GM10248 (cell line): ENCODE results near the gene SNCB.

Experiments used
- CTCF ChIA-PET: fragments of 300-600 bp; sonication (Branson Sonifier 250); formaldehyde crosslinking; extraction: SDS; loops from one replicate; lab custom pipeline; 2021; ENCODE audit warnings: antibody characterized with exemption; lab: Yijun Ruan, JAX
- POLR2A ChIA-PET: fragments of 350-650 bp; sonication (Branson Sonifier 250); formaldehyde crosslinking; extraction: SDS; loops from one replicate; lab custom pipeline; 2020; ENCODE audit warnings: antibody characterized with exemption; lab: Yijun Ruan, JAX
- DNase-seq: peaks from one replicate; pipeline ENCODE4 v3.0.0; 2012; ENCODE audit errors: extremely low spot score
- TF ChIP-seq, protein P1 (sequence below): IDR thresholded peaks from 2 replicates; pipeline ENCODE4 v1.5.1; 2012; ENCODE audit warnings: mild to moderate bottlenecking, low read depth; ENCODE audit errors: extremely low read depth, missing control alignments, control extremely low read depth

Gene SNCB

DNA sequence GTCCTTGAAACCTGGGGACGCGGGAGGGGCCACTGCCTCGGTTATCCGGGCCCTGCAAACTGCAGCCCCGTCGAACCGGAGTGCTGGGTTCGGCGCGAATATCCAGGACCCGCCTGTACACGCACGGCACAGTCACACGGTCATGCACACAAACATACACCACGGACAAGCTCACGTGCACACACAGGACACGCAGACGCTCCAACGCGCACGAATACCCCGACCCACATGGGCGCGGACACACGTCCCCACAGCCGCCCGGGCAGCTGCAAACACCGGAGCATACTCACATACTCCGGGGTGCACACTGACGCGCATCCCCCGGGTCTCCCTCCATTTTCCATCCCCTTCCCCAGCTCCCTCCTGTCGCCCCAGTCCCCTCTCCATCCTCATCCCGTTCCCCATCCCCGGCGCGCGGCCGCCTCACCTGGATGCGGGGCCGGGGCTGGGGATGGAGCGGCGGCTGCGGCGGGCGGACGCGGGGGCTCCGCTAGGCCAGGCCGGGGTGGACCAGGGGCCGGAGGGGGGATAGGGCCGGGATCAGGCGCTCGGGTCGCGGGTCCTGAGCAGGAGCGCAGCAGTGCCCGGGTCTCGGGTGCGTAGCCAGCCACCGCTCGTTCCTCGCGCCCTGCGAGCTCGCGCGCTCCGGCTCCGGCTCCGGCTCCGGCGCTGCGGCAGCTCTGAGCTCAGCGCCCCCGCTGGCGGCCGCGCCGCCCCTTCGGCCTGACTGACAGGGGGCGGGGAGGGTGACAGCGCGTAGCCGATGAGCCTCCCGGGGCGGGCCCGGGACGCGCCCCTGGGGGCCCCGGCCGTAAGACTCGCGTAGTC lies at the start of gene SNCB, which contains the start of gene EIF4E1B:
SNCB (minus strand) TSS at position 682 of the 828 bp plus-strand sequence. CDS start 880 bp downstream, outside the sequence.
EIF4E1B (plus strand) TSS at position 823 of the 828 bp plus-strand sequence. CDS start 12,113 bp downstream, outside the sequence.
- POLR2A ChIA-PET = no interaction called here
- DNase-seq = peak; percentile 80
- CTCF ChIA-PET = interaction anchor here (0.9 to 2.9 kb wide), 7 partner anchors 11 to 58 kb away, joined by 3 to 10 read pairs (median 4); no protein-coding TSS in a partner anchor
- TF ChIP-seq, protein P1, sequence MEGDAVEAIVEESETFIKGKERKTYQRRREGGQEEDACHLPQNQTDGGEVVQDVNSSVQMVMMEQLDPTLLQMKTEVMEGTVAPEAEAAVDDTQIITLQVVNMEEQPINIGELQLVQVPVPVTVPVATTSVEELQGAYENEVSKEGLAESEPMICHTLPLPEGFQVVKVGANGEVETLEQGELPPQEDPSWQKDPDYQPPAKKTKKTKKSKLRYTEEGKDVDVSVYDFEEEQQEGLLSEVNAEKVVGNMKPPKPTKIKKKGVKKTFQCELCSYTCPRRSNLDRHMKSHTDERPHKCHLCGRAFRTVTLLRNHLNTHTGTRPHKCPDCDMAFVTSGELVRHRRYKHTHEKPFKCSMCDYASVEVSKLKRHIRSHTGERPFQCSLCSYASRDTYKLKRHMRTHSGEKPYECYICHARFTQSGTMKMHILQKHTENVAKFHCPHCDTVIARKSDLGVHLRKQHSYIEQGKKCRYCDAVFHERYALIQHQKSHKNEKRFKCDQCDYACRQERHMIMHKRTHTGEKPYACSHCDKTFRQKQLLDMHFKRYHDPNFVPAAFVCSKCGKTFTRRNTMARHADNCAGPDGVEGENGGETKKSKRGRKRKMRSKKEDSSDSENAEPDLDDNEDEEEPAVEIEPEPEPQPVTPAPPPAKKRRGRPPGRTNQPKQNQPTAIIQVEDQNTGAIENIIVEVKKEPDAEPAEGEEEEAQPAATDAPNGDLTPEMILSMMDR = no peak

DNA sequence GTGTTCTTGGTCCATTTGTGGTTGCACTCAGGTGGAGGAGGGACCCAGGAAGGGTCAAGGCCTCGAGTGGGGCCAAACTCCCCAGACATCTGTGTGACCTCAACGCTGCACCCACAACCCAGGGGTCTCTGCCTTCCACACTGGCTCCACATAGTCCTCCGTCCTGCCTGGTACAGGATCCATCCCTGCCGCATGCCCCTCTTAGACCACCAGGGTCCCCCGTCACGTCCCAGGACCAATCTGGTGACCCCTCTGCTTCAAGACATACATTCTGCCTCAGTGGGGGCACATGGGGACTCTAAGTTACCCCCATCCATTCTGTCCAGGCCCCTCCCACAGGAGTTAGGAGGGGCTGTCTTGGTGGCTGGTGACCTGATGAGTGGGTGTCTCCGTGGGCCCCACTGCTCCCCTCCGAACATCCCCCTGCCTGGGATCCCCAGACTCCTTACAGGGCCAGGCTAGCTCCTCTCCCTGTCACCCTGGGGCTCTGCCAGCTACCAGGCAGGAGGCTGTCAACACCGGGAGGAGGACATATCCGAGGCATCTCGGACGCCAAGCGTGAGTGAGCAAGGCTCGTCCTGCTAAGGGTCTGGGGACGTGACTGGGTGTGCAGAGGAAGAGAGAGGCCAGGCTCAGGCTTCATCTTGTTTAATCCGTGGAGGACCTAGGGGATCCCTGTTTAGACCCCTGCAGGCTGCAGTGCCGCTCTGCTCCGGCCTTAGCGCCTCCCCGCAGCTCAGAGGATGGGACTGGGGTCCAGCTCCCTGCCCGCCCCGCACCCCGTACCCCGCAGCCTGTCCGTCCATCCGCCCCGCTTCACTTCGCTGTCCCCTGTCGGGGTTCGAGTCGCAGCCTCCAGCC lies 49.3 kb upstream of the SNCB start:
- TF ChIP-seq, protein P1 = no peak
- POLR2A ChIA-PET = no interaction called here
- DNase-seq = no peak
- CTCF ChIA-PET = interaction anchor here (1.1 to 15.2 kb wide), 3 partner anchors 14 to 20 kb away, joined by 3 to 158 read pairs (median 4); no protein-coding TSS in a partner anchor

DNA sequence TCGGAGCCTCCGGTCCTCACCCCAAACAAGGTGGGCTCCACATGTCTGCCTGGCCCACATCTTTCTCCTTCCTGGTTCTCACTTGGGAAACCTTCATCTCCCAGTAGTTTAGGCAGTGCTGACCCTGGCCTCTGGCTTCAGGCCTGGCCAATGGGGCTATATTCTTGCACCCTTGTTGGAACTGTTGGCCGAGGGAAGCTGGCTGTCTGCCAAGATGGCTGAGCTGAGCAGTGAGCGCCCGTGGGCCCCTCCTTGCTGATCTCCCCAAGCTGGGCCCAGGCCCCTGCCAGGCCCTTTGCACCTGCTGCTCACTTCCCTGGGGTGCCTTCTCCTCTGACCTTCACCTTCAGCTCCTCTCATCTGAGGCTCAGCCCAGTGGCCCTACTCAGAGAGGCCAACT lies 48.2 kb upstream of the SNCB start:
- ChIA-PET POLR2A (no interaction called here), CTCF (interaction anchor here (2.9 to 15.2 kb wide), 2 partner anchors 9 to 19 kb away, joined by 7 to 158 read pairs; no protein-coding TSS in a partner anchor)
- TF ChIP-seq, protein P1 = no peak

DNA sequence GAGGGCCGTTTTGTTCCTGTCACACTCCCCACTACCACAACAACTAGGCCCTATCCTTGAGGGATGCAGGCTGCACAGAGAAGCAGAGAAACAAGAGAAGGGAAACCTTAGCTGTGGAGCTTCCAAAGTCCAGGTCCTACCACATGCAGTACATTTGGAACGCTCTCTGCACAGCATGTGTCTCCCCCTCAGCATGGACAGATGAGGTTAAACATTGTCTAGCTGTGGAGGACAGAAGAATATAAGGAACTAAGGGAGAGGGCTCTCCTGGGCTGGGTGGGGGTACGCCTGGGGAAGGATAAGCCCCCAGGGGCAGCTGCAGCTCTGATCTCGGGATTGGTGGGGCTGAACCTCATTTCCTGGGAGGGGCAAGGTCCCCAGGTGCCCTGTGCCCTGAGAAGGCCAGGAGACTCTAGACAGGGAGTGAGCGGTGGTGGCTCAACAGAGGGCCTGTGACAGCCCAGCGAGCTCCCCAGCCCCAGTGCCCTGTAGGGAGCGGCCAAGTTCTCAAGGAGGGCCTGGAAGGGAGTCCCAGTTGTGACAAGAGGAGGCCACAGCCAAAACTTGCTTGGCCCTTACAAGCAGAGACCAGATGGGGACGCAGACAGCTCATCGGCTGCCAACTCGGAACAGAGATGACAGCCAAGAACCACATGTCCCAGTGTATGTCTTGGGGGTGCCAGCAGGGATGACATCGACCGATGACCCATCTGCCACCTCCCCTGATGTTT lies 47.0 kb upstream of the SNCB start:
- no peak for DNase-seq
- TF ChIP-seq, protein P1 = no peak
- ChIA-PET CTCF (interaction anchor here (2.9 to 15.2 kb wide), 2 partner anchors 10 to 18 kb away, joined by 7 to 158 read pairs; no protein-coding TSS in a partner anchor), POLR2A (no interaction called here)

More for the DNA sequence above, 48.2 kb upstream of the SNCB start:
- no peak for DNase-seq

DNA sequence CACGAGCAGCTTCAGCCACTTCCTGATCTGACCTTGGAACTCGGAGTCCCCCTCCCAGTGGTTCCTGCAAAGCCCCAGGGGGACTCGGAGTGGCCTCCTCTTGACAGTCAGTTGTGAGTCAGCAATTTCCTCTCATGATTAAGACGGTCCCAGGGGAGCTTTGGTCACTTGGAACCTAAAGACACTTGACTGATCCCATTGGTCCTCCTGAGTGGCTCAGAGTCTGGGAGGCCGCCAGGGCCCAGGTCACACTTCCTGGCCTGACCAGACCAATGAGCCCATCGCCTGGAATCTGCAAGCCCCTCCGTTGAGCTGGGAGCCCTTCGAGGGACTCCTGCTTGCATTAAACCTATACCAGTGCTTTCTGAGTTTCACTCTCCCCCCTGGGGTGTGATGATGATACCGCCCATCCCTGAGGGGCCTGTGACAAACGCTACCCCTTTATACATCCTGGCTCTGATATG lies 46.1 kb upstream of the SNCB start:
- ChIA-PET POLR2A (no interaction called here), CTCF (interaction anchor here (0.8 to 15.2 kb wide), 3 partner anchors 11 to 20 kb away, joined by 3 to 158 read pairs (median 7); no protein-coding TSS in a partner anchor)
- TF ChIP-seq, protein P1 = no peak
- DNase-seq = peak; percentile 60
